ENCODE measurements around the gene SPRR2B.
"Not testable (repeated sequence)": the region's sequence is repeated elsewhere in the genome, so short reads cannot be mapped to it uniquely, and the experiment has no call there.

SPRR2B gene

DNA sequence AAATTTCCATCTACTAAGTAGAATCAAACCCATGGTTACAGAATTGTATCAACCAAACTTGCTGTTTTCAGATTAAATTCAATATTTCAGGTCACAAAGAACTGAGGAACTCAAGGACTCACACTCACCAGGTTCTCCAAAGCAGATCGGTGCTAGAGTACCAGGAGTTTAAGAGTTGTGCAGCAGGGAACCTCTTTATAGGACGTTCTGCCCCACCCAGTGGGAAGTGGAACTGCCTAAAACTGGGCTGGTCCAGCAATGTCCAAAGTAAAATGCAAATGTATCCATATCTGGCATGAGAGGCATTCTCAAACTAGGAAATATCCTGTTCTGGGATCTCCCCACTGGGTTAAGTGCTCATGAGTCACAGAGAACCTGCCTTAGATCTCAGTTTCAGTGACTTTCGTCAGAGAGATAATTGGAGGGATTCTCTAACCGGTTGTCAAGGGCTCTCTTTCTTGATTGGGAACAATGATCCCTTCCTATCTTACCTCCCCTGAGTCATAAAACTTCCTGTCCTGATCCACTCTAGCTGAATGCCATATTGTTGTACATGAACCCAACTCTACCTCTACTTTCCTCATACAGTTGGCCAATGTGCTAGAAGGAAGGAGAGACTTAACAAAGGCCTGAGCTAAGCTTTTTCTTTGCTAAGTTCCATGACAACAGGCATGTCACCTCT, 30.3 kb downstream of the SPRR2B start, which contains the start of gene SPRR2D:
TSS of gene SPRR2D (minus strand) at position 171 of the 682 bp plus-strand sequence. CDS start 774 bp downstream, outside the sequence.
- no peak within 1 kb of the TSS for H3K27ac ChIP-seq
- H3K4me3 ChIP-seq = no peak within 1 kb of the TSS

DNA sequence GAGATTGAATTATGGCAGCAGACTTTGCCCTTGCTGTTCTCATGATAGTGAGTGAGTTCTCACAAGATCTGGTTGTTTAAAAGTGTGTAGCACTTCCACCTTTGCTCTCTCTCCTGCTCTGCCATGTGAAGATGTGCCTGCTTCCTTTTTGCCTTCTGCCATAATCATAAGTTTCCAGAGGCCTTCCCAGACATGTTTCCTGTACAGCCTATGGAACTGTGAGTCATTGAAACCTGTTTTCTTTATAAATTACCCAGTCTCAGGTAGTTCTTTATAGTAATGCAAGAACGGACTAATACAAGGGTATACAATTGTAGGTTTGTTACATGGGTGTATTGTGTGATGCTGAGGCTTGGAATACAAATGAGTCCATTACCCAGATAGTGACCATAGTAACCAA, 36.2 kb downstream of the SPRR2B start:
- Histone ChIP-seq H3K27ac (no peak overlapping the region), H3K4me3 (no peak overlapping the region)

GRCh38 chr1:153032677-153033308, 38.6 kb downstream of the SPRR2B start:
- peak overlapping the region in 4 of 21 experiments; percentile 4 to 37 (median 16) for H3K27ac ChIP-seq
- no peak overlapping the region for H3K4me3 ChIP-seq

- Histone ChIP-seq H3K27ac (peak overlapping the region in 10 of 21 experiments; percentile 8 to 70 (median 32)), H3K4me3 (peak overlapping the region in 2 of 7 experiments; percentile 5 to 7)
Measured at GRCh38 chr1:153032073-153032472, 39.3 kb downstream of the SPRR2B start.

DNA sequence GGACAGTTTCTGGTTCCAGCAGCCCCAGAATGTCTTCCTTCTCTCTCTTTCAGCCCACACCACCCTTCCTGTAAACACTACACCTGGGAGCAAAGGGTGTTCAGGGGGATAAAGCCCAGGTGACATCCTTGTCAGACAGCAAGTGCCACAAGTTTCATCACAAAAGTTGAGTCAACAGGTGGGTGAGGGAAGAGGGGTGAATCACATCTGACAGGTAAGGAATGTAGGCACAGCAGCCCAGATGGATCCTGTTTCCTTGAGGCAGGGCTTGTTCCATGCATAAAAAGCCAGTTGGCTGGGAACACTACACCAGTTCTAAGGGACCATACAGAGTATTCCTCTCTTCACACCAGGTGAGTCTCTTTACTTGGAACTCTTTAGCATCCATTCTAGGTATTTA, 40.5 kb downstream of the SPRR2B start, which contains the start of gene SPRR1B:
TSS of gene SPRR1B (plus strand) at position 309 of the 400 bp plus-strand sequence. CDS start 1,143 bp downstream, outside the sequence.
- peak within 1 kb of the TSS in 2 of 7 experiments; percentile 5 to 7 for H3K4me3 ChIP-seq
- peak within 1 kb of the TSS in 14 of 21 experiments; percentile 8 to 70 (median 38) for H3K27ac ChIP-seq

GRCh38 chr1:153028766-153029165, 42.6 kb downstream of the SPRR2B start:
- Histone ChIP-seq H3K27ac (no peak overlapping the region), H3K4me3 (no peak overlapping the region)

DNA sequence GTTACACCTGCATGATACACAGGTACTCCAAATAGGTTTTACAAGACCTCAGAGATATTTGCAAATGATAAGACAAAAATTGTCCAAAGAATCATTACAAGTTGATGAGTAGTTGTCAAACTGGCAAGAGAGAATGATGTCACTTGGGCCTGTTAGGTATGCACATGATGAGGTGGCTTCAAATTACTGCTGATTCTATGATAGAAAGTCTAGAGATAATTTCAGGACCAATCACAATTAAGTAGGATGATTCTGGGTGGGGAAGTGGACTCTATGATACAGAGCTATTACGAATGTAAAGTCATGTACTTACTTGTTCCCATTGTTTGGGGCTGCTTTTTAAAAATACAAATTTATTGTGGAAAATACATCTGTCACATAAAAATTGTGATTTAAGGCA, 45.6 kb downstream of the SPRR2B start:
- no peak overlapping the region for H3K4me3 ChIP-seq
- no peak overlapping the region for H3K27ac ChIP-seq

DNA sequence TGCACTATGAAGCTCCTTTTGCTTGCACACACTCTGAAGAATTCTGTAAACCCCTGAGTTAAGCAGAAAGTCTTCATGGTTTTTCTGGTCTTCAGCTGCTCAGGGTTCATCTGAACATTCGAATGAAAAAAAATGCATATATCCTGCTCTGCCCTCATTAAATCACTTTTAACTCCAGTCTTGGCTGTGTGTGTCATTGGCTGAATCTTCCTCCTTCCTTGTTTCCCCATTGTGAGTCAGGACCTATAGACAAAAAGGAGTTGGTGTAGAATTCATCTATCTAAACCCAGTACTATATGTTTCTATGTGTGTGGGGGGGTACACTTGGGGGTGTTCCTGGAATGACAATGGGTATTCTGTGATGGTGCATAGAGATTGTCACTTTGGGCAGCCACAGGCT, 47.0 kb downstream of the SPRR2B start:
- Histone ChIP-seq H3K4me3 (no peak overlapping the region), H3K27ac (no peak overlapping the region)

GRCh38 chr1:153023109-153023508, 48.3 kb downstream of the SPRR2B start:
- Histone ChIP-seq H3K4me3 (no peak overlapping the region), H3K27ac (no peak overlapping the region)

GRCh38 chr1:153022340-153022739, 49.1 kb downstream of the SPRR2B start:
- H3K27ac ChIP-seq, H3K4me3 ChIP-seq: not testable (repeated sequence)

DNA sequence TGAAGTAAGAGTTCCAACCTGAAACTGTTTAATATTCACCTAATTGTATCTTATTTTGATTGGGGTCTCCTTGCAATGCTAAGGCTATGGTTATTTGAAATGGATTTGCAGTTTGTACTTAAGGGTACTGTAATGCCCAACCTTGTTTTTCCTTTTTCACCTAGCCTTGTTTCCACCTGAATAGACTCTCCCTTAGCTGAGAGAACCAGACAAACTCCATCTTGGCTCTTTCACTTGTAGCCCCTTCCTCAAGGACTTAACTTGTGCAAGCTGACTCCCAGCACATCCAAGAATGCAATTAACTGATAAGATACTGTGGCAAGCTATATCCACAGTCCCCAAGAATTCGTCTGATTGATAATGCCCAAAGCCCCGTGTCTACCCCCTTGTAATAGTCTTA, 49.6 kb downstream of the SPRR2B start:
- H3K27ac ChIP-seq = not testable (repeated sequence)

More for the DNA sequence above, 49.6 kb downstream of the SPRR2B start:
- H3K4me3 ChIP-seq = not testable (repeated sequence)

Data from skin epidermis (tissue), 12 donors.